ENCODE results near the gene LRRC74B.

The LRRC74B gene

DNA sequence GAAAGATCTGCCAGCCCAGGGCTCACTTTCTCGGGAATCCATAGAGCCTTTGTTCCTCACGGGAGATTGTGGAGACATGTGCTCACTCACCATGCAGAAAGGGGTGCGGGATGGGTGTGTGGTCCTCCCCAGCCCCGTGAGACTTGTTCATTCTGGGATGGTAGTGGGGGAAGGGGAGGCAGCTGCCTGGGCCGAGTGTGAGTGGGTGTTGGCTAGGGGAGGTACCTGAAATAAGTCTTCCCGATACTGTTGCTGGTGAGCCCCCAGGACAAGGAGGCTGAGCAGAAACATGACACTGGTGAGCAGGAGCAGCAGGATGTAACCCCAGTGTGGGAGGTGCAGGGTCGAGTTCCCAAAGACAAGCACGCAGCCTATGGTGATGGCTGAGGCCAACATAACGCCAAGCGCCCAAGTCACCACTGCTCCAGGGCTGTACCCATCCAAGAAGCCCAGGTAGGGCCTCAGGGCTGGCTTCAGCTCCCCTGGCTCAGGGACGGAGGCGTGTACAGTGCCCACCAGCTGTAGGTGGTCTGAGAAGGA is 16.2 kb upstream of the LRRC74B start:
- ChIA-PET CTCF (interaction anchor here (1.4 kb wide), 1 partner anchor 8 kb away, joined by 3 read pairs; no protein-coding TSS in a partner anchor), POLR2A (no interaction called here)
- TF ChIP-seq CTCF (IDR thresholded peaks at IDR 0.05; ENCODE audit: control extremely low read depth, extremely low read depth, low read depth, missing control alignments), result no peak
- DNase-seq (ENCODE audit: extremely low spot score), result no peak

GRCh38 chr22:21030032-21030431 is 15.7 kb upstream of the LRRC74B start:
- POLR2A ChIA-PET, result no interaction called here
- CTCF ChIA-PET, result interaction anchor here (1.4 kb wide), 1 partner anchor 9 kb away, joined by 3 read pairs; no protein-coding TSS in a partner anchor
- TF ChIP-seq CTCF (IDR thresholded peaks at IDR 0.05; ENCODE audit: control extremely low read depth, extremely low read depth, low read depth, missing control alignments), result no peak

GRCh38 chr22:21030621-21031544 is 14.9 kb upstream of the LRRC74B start:
- no peak for DNase-seq (ENCODE audit: extremely low spot score)
- ChIA-PET CTCF (interaction anchor here (1.4 kb wide), 1 partner anchor 10 kb away, joined by 3 read pairs; no protein-coding TSS in a partner anchor), POLR2A (no interaction called here)
- no peak for TF ChIP-seq CTCF (IDR thresholded peaks at IDR 0.05; ENCODE audit: control extremely low read depth, extremely low read depth, low read depth, missing control alignments)

More at GRCh38 chr22:21030032-21030431, 15.7 kb upstream of the LRRC74B start:
- no peak for DNase-seq (ENCODE audit: extremely low spot score)

DNA sequence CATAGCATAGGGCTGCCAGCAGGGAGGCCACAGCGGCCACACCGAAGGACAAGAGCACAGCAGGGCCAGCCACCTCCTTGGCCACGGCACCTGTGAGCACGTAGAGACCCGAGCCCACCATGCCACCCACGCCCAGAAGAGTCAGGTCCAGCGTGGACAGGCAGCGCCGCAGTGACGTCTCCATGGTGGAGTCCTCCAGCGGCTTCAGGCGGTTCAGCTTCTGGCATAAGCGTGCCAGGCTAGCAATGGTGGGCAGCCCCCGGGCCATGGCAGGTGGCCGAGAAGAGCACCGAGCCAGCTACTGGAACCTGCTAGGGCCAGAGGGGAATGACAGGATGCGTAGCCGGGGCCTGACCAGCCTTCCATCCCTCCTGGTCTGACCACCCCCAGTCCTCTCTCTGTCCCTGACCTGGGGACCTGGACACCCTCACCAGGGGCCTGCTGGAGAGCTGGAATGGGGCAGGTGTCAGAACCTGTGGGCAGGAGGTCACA is 14.2 kb upstream of the LRRC74B start:
- no peak for TF ChIP-seq CTCF (IDR thresholded peaks at IDR 0.05; ENCODE audit: control extremely low read depth, extremely low read depth, low read depth, missing control alignments)
- ChIA-PET POLR2A (no interaction called here), CTCF (no interaction called here)
- DNase-seq (ENCODE audit: extremely low spot score), result no peak

DNA sequence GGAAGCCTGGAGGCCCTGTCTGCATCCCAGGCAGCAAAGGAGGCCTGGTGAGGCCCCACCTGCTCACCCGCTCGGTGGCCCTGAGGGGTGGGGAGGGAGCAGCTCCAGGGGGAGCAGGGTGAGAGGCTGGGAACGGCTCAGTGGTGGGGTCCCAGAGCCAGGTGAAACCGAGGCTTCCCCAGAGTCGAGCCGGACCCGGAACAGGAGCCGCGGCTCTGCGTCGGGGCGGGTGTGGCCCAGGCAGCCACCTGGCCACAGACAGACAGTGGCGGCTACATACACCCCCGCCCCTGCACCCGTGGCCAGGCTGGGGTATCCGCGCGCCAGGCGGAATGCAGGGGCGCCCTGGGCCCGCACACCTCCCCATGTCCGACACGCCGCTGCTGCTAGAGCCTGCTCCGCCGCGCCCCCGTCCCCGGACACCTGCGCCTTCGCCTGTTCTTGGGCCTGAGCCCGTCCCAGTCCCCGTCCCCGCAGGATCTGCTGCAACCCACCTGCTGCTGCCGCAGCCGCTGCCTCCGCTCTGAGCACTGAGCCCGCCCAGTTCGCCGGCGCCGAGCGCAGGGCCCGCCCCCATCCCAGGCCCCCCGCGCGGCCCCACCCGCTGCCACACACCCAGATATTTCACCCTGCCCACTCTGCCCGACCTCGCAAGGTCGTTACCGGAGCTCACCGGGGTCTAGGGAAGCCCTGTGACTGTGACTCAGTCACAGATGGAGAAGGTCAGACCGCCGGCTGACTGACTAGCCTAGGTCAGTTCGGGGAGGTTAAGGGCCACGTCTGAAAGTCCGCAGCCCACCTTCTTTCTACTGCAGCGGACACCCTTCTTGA is 13.5 kb upstream of the LRRC74B start, which contains the start of gene SLC7A4:
Gene SLC7A4, minus strand, starts transcription at position 525 of the 831 bp plus-strand sequence. CDS start 749 bp downstream, outside the sequence.
- ChIA-PET CTCF (interaction anchor here (1.6 kb wide), 1 partner anchor 11 kb away, joined by 5 read pairs; no protein-coding TSS in a partner anchor), POLR2A (no interaction called here)
- DNase-seq (ENCODE audit: extremely low spot score), result no peak
- no peak for TF ChIP-seq CTCF (IDR thresholded peaks at IDR 0.05; ENCODE audit: control extremely low read depth, extremely low read depth, low read depth, missing control alignments)

All from GM10248 (cell line).